Lower lobe of right lung (tissue), 2 donors: ENCODE data around the gene RAD23B. TPM values are rescaled to one million over a fixed set of nuclear protein-coding genes. Genes with fewer than 3 reads are reported as not detected.
A peak's percentile ranks its signal among the peaks of the same experiment; 100 is the strongest.

Source experiments
- ATAC-seq, 2 donors: fragments of 200-7000 bp; cut with Tn5 transposase; one replicate each; pipeline ENCODE4 v1.9.1; 2020 to 2022; ENCODE audit warnings: mild to moderate bottlenecking in 2 of 2, moderate library complexity in 2 of 2
- DNase-seq: peaks from one replicate; pipeline ENCODE4 v3.0.0-alpha.2; 2020
- H3K27ac ChIP-seq: fragments of 200-600 bp; one replicate; pipeline ENCODE4 v1.8.0; 2022
- H3K27me3 ChIP-seq: fragments of 200-600 bp; one replicate; pipeline ENCODE4 v1.8.0; 2022; ENCODE audit warnings: low read depth
- H3K36me3 ChIP-seq: fragments of 200-600 bp; one replicate; pipeline ENCODE4 v1.8.0; 2022; ENCODE audit warnings: mild to moderate bottlenecking
- H3K4me1 ChIP-seq: fragments of 200-600 bp; one replicate; pipeline ENCODE4 v1.8.0; 2022
- H3K4me3 ChIP-seq: fragments of 200-600 bp; one replicate; pipeline ENCODE4 v1.8.0; 2022; ENCODE audit warnings: mild to moderate bottlenecking
- H3K9me3 ChIP-seq: fragments of 200-600 bp; one replicate; pipeline ENCODE4 v1.8.0; 2022
- CTCF ChIP-seq: fragments of 200-600 bp; IDR thresholded peaks from one replicate; pipeline ENCODE4 v1.8.0; 2022; ENCODE audit warnings: antibody characterized with exemption, mild to moderate bottlenecking
- intact Hi-C: fragments of 100-400 bp; cut with DNase I; formaldehyde crosslinking; loops from one replicate; pipeline ENCODE4 v1.11.0; 2022
- total RNA-seq: library from RNA; stranded (reverse); fragmentation: NEBNext Ultra II Directional; extraction: Animal tissue kit (Norgen Biotek cat#: 25700); gene quantifications from one replicate; pipeline ENCODE4 v1.2.1, GENCODE V29; 2021
- donor health status: DM: no; HTN: yes; CAD: no; lungs with severe emphysema.

Gene RAD23B
- total RNA-seq, 1 donor from 2014 or later = 95.4 TPM

GRCh38 chr9:107288701-107289100, 5.6 kb downstream of the RAD23B start:
- Histone ChIP-seq H3K4me1 (peaks cover 78% of the 10 kb centered on the region), H3K9me3 (no peaks in the 10 kb centered on the region), H3K27ac (no peak overlapping the region), H3K27me3 (no peaks in the 10 kb centered on the region), H3K36me3 (no peaks in the 10 kb centered on the region), H3K4me3 (no peak overlapping the region)
- DNase-seq (no peak), ATAC-seq (no peak)
- TF ChIP-seq CTCF = no peak
- intact Hi-C loops = no loop called here

DNA sequence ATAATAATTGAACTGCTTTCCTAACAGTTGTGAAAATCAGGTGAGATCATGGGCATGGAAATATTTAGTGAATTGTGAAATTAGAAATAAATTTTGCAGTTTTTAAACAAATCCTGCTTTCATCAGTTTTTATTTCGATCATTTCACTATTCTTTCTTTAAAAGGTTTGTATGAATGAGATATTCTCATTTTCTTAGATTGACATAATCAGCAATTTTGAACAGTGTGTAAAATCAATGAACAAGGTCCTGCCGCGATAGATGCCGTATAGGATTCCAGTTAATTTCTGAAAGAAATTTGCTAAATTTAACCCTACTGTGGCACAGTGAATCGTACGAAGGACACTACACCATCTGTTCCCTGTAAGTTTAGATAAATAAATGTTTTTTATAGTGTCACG, 7.5 kb downstream of the RAD23B start:
- H3K27me3 ChIP-seq = no peaks in the 10 kb centered on the region
- DNase-seq (no peak), ATAC-seq (no peak)
- no peaks in the 10 kb centered on the region for H3K9me3 ChIP-seq
- intact Hi-C loops = no loop called here
- no peak for TF ChIP-seq CTCF
- no peaks in the 10 kb centered on the region for H3K36me3 ChIP-seq
- H3K4me3 ChIP-seq = no peak overlapping the region
- peaks cover 80% of the 10 kb centered on the region for H3K4me1 ChIP-seq
- H3K27ac ChIP-seq = no peak overlapping the region

- no peak for TF ChIP-seq CTCF
- Histone ChIP-seq H3K36me3 (no peaks in the 10 kb centered on the region), H3K27me3 (no peaks in the 10 kb centered on the region), H3K4me1 (peaks cover 65% of the 10 kb centered on the region), H3K4me3 (no peak overlapping the region), H3K27ac (no peak overlapping the region), H3K9me3 (no peaks in the 10 kb centered on the region)
- peak in 1 of 2 donors; percentile 13 for ATAC-seq
- intact Hi-C loops = no loop called here
- DNase-seq = no peak
These were observed 9.9 kb downstream of the RAD23B start for GRCh38 chr9:107292821-107293542.

DNA sequence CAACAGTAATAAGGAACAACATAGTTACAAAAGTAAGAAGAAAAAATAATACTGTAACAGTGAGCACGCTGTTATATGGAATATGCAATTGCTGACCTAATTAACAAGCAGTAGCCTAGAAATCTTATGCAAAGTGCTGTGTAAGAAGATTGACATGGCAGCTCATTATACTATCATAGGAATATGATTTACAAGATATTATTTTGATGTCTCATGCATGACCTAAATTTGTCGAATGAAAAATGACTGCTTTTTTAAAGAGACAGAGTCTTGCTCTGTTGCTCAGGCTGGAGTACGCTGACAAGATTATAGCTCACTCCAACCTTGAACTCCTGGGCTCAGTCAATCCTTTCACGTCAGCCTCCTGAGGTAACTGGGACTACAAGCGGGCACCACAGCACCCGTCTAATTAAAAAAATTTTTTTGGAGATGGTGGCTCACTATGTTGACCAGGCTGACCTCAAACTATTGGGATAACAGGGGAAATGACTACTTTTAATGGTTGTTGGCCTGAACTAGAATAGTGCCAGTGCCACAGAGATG, 10.5 kb downstream of the RAD23B start:
- Histone ChIP-seq H3K27ac (no peak overlapping the region), H3K4me3 (no peak overlapping the region), H3K4me1 (peaks cover 63% of the 10 kb centered on the region), H3K27me3 (no peaks in the 10 kb centered on the region), H3K36me3 (no peaks in the 10 kb centered on the region), H3K9me3 (no peaks in the 10 kb centered on the region)
- no peak for TF ChIP-seq CTCF
- no peak for ATAC-seq
- no peak for DNase-seq
- intact Hi-C loops = no loop called here

DNA sequence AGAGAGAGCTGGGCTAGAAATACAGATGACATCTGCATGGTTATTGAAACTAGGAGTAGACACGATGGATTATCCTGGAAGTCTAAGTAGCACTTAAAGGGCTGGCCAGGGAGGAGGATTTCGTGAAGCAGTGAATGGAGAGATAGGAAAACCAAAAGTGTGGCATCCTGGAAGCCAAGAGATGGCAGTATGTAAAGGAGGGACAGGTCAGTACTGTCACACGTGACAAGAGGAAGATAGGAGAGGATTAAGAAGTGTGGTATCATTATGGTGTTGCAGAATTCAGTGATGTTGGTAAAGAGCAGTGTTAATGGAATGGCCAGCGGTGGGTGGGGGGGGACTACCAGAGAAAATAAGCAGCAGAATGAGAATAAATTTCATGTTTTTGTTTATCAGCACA, 11.7 kb downstream of the RAD23B start:
- Histone ChIP-seq H3K27me3 (no peaks in the 10 kb centered on the region), H3K27ac (no peak overlapping the region), H3K4me3 (no peak overlapping the region), H3K9me3 (no peaks in the 10 kb centered on the region), H3K4me1 (peaks cover 66% of the 10 kb centered on the region), H3K36me3 (no peaks in the 10 kb centered on the region)
- intact Hi-C loops = no loop called here
- no peak for ATAC-seq
- DNase-seq = no peak
- TF ChIP-seq CTCF = no peak
